EH (cell line): ENCODE results near the gene TIMM13.
"Not testable (repeated sequence)": the region's sequence is repeated elsewhere in the genome, so short reads cannot be mapped to it uniquely, and the experiment has no call there.

Source experiments
- DNase-seq: peaks from one replicate; pipeline ENCODE4 v3.0.0-alpha.2; 2015; ENCODE audit warnings: low read depth

TIMM13 gene

DNA sequence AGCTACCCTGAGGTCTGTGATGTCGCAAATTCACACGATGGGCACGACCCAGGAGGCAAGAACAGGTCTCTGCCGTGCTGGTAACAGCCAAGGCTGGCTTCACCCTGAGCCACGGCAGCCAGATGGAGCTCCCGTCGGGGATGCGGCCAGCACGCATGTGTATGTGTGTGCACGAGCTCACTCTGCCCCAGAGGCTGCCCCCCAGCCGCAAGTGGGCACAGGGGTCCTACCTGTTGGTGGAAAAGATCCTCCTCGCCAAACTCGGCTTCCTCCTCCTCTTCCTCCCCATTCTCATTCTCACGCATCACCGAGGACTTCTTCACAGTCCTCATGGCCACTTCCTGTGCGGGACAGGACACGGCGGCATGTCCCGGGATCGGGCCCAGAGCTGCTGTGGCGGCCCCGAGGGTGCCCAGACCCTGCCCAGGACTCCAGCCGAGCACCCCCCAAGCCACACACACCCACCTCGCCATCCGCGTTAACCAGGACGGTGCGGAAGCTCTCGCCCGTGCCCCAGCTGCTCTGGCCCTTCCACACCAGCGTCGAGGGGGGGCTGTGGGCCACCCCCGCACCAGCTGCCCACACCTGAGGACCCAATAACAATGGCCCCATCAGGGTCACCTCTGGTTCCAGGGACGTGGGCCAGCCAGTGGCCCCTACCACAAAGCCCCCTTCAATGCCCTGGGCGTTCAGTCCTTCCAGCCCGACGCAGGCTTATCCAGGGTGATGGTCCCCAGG, 4.1 kb upstream of the TIMM13 start:
- no peak for DNase-seq

DNA sequence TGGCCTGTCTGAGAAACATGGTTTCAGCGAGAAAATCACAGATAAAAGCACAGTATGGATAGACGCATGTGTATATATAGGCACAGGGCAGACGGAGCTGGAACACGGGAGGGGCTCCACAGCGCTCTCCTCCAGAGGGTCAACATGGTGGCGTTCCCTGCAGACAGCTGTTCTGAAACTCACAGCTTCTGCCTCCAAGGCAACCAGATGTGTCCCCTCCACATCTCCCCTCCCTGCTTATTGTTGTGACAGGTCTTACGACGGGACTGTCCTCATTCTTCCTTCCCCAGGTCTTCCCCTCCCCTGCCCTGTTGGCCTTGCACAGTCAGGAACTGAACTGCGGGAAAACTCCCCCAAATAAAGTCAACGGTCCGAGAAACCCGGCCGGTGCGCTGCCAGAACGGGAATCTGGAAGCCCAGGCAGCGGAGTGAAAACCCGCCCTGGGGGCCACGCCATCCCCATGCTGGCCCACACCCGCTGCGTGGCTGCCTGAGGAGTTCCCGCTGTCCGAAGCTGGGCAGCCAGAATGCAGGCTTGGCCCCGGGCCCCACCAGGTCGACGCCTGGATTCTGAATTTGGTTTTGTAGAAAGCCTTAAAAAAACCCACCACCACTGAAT, 2.6 kb upstream of the TIMM13 start:
- DNase-seq: no peak

DNA sequence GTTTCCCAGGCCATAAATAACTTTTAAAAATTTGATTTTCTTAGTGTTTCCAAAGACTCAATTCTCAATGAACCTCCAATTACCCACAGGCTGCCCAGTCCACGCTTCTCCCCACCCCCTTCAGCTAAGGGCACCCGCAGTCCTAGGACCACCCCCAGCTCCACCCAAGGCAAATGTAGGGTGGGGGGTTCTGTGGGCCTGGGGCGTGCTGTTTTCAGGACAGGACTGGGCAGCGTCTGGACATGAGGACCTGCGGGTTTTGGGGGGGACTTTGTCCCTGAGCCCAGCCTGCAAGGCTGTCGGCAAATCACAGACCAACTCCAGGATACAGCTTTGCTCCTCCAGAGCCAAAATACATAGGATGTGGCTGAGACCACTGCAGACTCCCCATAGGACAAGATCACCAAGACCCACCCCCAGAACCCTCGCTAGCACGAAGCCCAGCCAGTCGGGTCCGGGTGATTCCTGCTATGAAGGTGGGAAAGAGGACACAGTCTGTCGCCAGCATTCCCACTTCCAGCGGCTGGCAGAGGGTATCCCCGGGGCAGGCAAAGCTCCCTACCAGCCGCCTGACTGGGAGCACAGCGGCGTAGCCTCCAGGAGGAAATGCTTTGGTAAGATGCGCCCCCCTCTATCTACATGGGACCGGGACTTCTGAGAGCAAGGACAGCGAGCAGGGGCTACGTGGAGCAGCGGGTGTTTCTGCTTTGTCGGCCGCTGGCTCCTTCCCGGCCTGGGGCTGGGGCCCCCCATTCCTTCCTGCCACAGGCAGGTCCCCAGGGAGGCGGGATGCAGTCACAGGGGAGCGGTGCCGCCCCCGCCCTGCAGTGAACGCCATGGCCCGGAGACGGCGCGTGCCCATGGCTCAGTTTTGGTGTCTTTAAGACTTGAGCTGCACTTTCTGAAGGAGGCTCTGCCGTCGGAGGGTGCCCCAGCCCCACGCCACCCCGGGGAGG, 1.6 kb upstream of the TIMM13 start:
- DNase-seq: no peak

DNA sequence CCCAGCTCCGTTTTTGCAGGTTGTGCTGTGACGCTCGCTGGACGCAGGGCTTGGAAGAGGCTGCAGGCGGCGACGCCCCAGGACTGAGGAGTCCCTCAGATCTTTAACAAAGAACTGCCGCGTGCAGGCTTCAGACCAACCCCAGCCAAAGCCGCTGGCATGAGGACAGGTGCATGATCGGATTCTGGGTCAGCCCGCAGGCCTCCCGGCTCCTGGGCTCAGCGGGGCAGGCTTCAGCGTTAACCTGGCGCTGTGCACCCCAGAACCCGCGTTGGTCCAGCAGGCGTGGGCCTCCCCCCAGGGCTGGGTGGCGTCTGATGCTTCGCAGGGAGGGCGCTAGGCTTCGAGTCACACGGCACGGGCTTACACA, 920 bp upstream of the TIMM13 start:
- DNase-seq: no peak

DNA sequence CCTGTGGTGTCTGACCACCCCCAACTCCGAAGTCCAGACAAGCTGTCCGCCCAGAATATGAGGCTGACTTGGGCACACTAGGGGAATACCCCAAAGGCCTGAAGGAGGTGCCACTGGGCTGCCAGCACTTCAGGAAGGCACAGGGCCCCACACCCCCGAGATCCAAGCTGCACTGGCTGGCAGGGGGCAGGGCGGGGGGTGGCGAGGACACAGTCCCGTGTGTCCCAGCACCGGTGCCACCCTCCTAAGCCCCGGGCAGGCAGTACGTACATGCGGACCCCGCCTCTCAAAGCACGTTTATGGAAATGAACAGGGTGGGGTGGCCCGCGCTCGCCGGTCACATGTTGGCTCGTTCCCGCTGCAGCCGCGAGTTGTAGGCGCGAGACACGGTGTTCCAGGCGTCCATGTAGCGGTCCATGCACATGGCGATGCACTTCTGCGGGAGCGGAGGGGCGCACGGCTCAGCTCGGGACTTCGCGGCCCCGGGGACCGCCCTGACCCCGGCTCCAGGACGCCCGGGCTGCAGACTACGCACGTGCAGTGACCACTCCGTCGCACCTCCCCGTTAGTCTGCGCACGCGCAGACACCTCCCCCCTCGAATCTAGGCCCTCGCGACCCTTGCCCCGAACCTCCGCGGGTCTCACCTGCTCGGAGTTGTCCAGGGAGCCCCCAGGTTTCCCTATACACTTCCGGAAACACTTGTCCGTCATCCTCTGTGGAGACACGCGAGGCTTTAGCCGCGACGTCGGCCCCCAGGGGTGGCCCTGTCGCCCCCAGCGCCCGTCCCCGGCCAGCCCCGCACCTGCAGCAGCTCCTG, 566 bp downstream of the TIMM13 start:
- peak; percentile 54 for DNase-seq

DNA sequence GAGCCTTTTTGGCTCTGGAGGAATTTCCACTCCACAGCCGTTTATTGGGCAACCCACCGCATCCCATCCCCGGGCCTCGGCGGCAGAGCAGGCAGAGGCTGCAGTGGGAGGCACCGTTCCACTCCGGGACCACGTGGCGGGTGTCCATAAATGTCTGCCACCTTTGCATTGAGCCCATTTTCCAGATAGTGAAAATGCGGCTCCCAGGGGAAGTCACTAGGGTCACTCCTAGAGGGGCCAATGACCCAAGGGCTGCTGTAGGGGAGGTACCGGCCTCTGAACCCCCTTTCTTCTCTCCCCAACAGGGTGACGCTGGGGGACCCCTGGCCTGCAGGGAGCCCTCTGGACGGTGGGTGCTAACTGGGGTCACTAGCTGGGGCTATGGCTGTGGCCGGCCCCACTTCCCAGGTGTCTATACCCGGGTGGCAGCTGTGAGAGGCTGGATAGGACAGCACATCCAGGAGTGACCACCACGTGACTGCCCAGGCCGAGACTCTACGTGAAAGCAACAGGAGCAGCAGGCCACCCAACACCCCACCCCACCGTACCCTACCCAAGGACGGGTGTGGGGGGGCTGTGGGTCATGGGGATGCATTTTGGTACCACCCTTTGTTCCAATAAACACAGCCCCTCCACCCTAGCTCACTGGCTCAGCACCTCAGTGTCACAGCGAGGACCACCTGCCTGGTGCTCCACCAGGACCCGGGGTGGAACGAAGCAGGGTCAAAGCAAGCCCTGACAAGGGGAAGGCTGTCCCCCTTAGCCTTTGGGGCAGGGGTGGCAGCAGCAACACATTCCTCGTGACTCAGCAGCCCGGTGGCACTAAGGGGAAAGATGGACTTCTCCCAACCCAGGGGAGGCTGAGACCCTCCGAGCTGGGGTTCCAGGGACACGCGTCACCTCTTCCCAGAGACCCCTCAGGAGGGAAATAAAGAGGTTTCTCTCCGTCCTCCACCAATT, 1.5 kb downstream of the TIMM13 start:
- DNase-seq: no peak

DNA sequence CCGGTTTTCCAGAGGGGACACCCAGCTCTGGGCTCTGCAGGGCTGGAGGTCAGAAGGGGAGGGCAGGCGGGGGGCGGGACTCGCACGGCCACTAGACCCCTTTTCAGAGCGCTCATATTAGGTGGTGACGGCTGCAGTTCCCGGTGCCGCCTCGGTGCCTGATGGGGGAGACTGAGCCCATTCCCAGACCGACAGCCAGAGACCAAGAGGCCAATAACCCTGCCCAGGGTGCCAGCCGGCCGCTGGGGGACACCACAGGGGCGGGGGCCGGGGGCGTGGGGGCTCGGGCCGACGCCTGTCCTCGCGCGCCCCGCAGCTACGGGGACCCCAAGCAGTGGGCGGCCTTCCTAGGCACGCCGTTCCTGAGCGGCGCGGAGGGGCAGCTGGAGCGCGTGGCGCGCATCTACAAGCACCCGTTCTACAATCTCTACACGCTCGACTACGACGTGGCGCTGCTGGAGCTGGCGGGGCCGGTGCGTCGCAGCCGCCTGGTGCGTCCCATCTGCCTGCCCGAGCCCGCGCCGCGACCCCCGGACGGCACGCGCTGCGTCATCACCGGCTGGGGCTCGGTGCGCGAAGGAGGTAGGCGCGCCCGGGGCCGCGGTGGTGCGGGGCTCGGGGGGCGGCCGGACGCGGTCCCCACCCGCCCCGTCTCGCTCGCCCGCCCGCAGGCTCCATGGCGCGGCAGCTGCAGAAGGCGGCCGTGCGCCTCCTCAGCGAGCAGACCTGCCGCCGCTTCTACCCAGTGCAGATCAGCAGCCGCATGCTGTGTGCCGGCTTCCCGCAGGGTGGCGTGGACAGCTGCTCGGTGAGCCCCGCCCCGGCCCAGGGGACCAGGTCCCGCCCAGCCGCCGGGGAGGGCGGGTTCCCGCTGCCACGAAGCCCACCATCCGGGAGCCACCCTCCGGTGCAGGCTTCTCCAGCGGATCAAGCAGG, 2.4 kb downstream of the TIMM13 start:
- DNase-seq: peak; percentile 78

DNA sequence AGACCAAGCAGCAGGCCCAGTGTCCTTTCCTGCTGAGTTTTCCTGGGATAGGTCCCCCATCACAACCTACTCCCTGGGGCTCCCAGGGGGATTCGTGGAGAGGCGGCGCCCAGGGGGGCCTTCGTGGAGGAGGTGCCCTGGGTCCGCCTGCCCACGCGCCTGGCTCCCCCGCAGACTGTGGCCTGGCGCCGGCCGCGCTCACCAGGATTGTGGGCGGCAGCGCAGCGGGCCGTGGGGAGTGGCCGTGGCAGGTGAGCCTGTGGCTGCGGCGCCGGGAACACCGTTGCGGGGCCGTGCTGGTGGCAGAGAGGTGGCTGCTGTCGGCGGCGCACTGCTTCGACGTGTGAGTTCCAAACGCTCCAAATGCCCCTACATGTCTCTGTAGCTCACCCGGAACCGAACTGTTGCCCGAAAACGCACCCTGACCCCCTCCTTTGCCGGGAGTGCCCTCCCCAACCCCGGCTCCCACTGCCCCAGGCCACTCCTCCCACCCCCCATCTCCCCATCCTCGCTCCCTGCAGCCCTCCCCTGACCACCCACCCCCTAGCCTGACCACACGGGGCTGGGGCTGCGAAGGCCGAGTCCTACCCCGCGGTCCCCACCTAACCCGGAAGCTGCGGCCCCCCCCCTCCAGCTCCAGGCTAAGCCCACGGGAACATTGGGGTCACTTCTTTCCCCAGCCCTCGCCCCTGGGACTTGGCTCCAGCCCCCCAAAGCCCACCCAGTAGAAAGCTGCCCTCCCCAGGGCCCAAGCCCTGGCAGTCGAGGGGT, 3.3 kb downstream of the TIMM13 start:
- no peak for DNase-seq

DNA sequence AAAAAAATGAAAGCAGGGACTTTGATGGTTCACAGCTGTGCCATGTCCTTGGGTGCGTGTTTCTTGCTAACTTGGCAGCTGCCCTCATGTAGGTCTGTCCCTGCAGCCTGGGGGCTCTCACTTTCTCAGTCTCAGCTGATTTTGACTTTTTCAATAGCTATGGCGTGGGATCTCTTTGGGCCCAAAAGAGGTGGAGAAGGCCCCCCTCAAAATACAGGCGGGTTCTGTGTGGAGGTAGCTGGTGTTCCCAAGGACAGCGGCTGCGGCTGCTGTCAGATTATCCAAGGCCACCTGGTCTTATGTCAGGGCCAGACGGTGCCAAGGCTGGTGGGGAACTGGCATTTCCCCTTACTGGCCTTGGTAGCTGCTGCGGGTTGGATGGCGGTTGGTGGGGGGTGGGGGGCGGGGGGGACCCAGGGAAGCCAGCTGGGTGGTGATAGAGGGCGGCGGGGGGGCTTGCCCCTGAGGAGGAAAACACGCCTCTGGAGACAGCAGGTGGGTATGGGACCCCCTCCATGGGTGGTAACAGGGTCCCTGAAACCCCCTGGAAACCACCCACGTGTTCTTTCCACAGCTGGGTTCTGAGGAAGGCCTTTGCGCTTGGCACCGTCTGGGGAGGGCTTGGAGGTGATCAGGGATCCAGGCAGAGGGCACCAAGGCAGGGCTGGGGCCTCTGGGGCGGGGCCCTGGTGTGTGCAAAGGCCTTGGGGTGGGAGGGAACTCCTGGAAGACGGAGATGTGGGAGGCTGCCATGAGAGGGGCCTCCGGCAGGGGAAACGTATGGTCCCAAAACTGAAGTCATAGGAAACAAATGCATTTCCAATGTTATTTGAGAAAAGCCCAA, 4.1 kb downstream of the TIMM13 start:
- DNase-seq: no peak

DNA sequence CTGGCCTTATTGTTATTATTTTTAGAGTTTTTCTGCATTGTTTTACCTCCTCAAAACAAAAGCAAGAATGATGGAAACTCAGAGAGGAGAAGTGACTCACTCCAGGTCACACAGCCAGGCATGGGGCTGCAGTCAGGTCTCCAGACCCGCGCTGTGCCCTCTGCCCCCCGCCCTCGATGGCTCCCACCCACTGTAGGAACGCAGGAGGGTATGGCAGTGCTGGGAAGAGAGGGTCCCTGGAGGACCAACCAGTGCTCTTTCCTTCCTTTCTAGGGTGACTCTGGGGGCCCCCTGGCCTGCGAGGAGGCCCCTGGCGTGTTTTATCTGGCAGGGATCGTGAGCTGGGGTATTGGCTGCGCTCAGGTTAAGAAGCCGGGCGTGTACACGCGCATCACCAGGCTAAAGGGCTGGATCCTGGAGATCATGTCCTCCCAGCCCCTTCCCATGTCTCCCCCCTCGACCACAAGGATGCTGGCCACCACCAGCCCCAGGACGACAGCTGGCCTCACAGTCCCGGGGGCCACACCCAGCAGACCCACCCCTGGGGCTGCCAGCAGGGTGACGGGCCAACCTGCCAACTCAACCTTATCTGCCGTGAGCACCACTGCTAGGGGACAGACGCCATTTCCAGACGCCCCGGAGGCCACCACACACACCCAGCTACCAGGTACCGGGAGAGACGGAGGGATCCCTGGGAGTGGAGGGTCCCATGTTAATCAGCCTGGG, 5.6 kb downstream of the TIMM13 start:
- no peak for DNase-seq

DNA sequence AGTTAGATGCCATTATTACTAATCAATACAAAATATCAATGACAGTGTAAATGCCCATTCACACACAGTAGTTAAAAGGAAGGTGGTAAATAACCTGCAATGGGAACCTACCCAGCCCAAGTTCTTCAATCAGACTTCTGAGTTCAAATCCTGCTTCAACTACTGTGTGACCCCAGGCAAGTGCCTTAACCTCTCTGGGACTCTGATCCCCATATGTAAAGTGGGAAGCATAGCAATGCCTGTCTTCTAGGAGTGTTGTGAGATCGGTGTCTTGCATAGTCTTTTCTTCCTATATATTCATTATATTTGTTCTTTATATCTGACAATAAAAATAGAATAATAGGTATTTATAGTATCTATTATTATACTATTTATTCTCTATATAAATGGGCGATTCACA, 6.9 kb downstream of the TIMM13 start:
- DNase-seq: no peak

DNA sequence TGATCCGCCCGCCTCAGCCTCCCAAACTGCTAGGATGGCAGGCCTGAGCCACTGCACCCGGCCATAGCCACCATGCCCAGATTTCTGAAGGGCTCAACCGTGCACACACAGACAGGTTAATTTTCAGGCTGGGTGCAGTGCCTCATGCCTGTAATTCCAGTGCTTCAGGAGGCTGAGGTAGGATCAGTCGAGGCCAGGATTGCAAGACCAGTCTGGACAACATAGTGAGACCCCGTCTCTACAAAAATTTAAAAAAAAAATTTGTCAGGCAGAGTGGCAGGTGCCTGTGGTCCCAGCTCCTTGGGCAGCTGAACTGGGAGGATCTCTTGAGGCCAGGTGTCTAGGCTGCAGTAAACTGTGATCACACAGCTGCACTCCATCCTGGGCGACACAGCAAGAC, 7.6 kb downstream of the TIMM13 start:
- DNase-seq: no peak

DNA sequence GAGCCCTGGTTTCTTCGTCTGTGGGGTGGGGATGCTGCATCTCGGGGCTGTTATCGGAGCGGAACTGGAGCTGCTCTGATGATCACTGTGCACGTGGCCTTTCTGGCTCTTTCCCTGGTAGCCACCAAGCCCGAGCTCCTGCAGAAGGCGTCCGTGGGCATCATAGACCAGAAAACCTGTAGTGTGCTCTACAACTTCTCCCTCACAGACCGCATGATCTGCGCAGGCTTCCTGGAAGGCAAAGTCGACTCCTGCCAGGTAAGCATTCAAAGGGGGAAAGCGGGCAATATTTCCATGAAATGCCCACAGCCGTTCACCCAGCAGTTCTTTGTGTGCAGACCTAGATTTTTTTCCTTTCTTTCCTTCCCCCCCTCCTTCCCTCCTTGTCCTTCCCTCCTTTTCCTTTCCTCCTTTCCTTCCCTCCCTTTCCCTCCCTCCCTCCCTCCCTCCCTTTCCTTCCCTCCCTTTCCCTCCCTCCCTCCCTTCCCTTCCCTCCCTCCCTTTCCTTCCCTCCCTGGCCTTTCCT, 9.4 kb downstream of the TIMM13 start:
- DNase-seq: no peak

DNA sequence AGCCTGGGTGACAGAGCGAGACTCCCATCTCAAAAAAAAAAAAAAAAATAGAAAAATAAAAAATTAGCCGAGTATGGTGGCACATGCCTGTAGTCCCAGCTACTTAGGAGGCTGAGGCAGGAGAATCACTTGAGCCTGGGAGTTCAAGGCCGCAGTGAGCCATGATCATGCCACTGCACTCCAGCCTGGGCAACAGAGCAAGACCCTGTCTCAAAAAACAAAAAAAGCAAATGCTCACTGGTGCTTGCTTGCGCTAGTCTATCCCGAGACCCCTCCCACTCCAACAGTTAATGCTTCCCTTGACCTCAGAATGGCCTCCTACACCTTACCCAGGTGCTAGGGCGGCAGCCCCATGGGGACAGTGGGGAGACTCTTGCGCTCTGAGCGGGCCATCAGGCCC, 9.9 kb downstream of the TIMM13 start:
- not testable (repeated sequence) for DNase-seq

DNA sequence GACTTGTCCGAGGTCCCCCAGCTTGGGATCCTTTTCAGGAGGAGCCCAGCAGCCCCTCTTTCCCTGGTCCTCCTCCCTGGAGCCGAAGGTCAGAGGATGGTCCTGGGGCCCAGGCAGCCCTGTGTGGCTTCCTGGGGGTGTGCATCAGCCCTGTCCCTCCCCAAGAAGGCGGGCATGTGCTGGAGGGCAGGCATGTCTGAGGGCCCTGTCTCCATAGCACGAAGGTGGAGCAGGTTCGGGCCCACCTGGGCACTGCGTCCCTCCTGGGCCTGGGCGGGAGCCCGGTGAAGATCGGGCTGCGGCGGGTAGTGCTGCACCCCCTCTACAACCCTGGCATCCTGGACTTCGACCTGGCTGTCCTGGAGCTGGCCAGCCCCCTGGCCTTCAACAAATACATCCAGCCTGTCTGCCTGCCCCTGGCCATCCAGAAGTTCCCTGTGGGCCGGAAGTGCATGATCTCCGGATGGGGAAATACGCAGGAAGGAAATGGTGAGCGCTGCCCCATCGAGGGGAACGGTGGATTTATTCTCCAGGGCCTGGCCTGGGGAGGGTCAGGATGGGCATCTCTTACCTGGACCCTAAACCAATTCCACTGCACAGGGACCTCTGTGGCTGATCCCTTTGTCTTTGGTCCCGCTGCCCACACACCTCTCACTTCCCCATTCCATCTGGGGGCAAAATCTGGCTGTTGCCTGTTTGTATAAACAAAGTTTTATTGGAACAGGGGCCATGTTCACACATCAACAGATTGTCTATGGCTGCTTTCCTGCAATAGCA, 10.9 kb downstream of the TIMM13 start:
- DNase-seq: no peak

DNA sequence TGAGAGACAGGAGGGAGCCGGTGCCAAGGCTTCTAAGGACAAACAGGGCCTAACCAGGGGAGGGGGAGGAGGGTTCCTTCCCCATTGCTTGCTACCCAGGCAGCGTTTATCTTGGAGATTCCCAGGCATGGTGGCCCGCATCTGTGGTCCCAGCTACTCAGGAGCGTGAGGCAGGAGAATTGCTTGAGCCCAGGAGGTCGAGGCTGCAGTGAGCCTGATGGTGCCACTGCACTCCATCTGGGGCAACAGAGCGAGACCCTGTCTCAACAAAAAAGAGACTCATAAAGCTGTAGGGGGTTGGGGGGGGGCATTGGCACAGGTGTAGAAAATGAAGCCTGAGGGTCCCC, 11.4 kb downstream of the TIMM13 start:
- DNase-seq: no peak
